Endothelial cell of umbilical vein (primary cell): ENCODE measurements around the gene HIVEP3.

Experiments used
- POLR2A ChIP-seq: IDR thresholded peaks from 2 replicates; pipeline ENCODE4 v1.6.1; 2012; ENCODE audit warnings: low read depth, mild to moderate bottlenecking, control low read depth, low read length
- TF ChIP-seq, protein P1 (sequence below), 2 donors: IDR thresholded peaks; 1 replicate in 1 of 2; 2 replicates in 1 of 2; pipeline ENCODE4 v1.5.1; 2011; ENCODE audit warnings: low read length in 2 of 2, mild to moderate bottlenecking in 2 of 2, moderate library complexity in 2 of 2, control low read depth in 1 of 2, inconsistent platforms in 1 of 2, low read depth in 1 of 2; ENCODE audit not compliant: insufficient read depth in 1 of 2; ENCODE audit errors: extremely low read depth in 1 of 2

DNA sequence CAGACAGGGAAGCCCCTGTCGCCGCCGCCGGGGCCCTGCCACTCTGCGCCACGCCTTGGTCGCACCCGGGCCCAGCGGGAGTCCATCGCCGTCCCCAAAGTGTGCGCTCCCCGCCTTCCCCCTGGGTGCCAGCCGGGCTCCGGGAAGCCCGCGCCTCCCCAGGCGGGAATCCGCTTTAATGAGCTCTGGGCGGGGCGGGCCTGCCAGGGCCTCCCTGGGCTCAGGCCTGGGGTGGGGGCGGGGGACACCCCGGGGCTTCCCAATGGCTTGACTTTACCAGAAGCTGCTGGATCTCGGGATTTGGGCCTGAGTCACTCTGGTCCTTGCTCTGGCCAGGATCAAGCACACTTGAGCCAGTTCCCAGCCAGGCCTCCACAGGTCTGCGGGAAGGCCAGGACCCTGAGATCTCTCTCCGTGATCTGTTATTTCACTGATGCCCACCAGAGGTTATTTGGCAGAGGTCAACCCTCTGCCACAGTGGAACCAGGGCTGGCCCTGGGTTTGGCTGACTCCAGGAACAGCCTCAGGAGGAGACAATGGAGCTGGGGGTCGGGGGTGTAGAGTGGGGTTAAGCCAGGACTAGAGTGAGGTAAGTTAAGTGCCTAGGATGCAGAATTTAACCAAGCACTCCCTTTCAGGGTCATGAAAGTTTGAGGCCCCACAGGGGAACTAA is 255.8 kb downstream of the HIVEP3 start:
- TF ChIP-seq, protein P1, sequence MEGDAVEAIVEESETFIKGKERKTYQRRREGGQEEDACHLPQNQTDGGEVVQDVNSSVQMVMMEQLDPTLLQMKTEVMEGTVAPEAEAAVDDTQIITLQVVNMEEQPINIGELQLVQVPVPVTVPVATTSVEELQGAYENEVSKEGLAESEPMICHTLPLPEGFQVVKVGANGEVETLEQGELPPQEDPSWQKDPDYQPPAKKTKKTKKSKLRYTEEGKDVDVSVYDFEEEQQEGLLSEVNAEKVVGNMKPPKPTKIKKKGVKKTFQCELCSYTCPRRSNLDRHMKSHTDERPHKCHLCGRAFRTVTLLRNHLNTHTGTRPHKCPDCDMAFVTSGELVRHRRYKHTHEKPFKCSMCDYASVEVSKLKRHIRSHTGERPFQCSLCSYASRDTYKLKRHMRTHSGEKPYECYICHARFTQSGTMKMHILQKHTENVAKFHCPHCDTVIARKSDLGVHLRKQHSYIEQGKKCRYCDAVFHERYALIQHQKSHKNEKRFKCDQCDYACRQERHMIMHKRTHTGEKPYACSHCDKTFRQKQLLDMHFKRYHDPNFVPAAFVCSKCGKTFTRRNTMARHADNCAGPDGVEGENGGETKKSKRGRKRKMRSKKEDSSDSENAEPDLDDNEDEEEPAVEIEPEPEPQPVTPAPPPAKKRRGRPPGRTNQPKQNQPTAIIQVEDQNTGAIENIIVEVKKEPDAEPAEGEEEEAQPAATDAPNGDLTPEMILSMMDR (IDR thresholded peaks at IDR 0.05; ENCODE audit: extremely low read depth in 1 of 2, insufficient read depth in 1 of 2, low read depth in 1 of 2, low read length in 2 of 2), result no peak
- no peak for TF ChIP-seq POLR2A
